COR-L47 (cell line): Measurements from ENCODE around the gene CUX1.
"Not testable (repeated sequence)": the region's sequence is repeated elsewhere in the genome, so short reads cannot be mapped to it uniquely, and the experiment has no call there.

ENCODE experiments used
- DNase-seq: peaks from one replicate; lab custom pipeline; 2025; lab: John Stamatoyannopoulos, UW

The CUX1 gene

GRCh38 chr7:102313997-102314780 is 496.8 kb downstream of the CUX1 start:
- no peak for DNase-seq

- DNase-seq = no peak
Measured at GRCh38 chr7:102317231-102318059, 500.0 kb downstream of the CUX1 start.

GRCh38 chr7:102318482-102318971 is 501.1 kb downstream of the CUX1 start:
- DNase-seq = peak; percentile 40

GRCh38 chr7:102319671-102320070 is 502.2 kb downstream of the CUX1 start:
- no peak for DNase-seq

- no peak for DNase-seq
Measured at GRCh38 chr7:102320181-102320580, 502.8 kb downstream of the CUX1 start.

GRCh38 chr7:102320601-102321350 is 503.4 kb downstream of the CUX1 start:
- no peak for DNase-seq

- DNase-seq = no peak
Measured at GRCh38 chr7:102321351-102322201, 504.1 kb downstream of the CUX1 start.

GRCh38 chr7:102322202-102322715 is 504.8 kb downstream of the CUX1 start:
- no peak for DNase-seq

- DNase-seq = no peak
Measured at GRCh38 chr7:102323914-102324195, 506.4 kb downstream of the CUX1 start.

GRCh38 chr7:102325106-102325505 is 507.7 kb downstream of the CUX1 start:
- DNase-seq = not testable (repeated sequence)

GRCh38 chr7:102326157-102326889 is 508.9 kb downstream of the CUX1 start:
- no peak for DNase-seq

- DNase-seq = not testable (repeated sequence)
Measured at GRCh38 chr7:102327183-102327582, 509.8 kb downstream of the CUX1 start.

- DNase-seq = not testable (repeated sequence)
Measured at GRCh38 chr7:102328863-102329262, 511.4 kb downstream of the CUX1 start.

GRCh38 chr7:102329366-102329765 is 511.9 kb downstream of the CUX1 start:
- DNase-seq = not testable (repeated sequence)

- not testable (repeated sequence) for DNase-seq
Measured at GRCh38 chr7:102330666-102331460, 513.4 kb downstream of the CUX1 start.
